ENCODE data around the gene PLA2G2D. TPM values are rescaled to one million over a fixed set of nuclear protein-coding genes. Genes with fewer than 3 reads are reported as not detected.

PLA2G2D gene
- total and polyA plus RNA-seq, 12 donors: not detected

DNA sequence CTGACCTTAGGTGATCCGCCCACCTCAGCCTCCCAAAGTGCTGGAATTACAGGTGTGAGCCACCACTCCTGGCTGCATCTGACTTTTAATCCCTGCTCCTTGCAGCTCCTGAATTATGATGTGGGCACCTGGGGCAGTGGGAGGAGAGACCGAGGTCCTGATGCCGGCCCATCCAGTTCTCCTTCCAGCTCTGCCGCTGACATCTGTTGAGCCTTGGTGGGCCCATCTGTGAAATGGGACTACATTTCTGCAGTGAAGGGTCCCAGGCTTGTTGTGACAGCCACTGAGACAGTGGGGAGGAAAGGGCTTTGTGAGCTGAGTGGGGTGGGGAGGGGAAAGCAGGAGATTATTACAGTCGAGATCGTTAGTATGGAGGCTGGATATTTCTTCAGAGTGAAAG is 31.6 kb upstream of the PLA2G2D start:
- Histone ChIP-seq H3K4me1 (replicated peaks in 1 of 2) (peaks cover 5 to 13% of the 10 kb centered on the region in 2 donors), H3K27ac (no peak overlapping the region), H3K36me3 (replicated peaks in 1 of 2) (no peaks in the 10 kb centered on the region), H3K4me3 (no peak overlapping the region), H3K9me3 (replicated peaks in 1 of 3) (no peaks in the 10 kb centered on the region), H3K27me3 (no peaks in the 10 kb centered on the region)
- WGBS, 4 donors: 81 to 91% (median 87%) methylated on average over 6 of the region's 6 CpGs
- peak in 1 of 7 donors; percentile 6 for DNase-seq
- TF ChIP-seq, protein P1, sequence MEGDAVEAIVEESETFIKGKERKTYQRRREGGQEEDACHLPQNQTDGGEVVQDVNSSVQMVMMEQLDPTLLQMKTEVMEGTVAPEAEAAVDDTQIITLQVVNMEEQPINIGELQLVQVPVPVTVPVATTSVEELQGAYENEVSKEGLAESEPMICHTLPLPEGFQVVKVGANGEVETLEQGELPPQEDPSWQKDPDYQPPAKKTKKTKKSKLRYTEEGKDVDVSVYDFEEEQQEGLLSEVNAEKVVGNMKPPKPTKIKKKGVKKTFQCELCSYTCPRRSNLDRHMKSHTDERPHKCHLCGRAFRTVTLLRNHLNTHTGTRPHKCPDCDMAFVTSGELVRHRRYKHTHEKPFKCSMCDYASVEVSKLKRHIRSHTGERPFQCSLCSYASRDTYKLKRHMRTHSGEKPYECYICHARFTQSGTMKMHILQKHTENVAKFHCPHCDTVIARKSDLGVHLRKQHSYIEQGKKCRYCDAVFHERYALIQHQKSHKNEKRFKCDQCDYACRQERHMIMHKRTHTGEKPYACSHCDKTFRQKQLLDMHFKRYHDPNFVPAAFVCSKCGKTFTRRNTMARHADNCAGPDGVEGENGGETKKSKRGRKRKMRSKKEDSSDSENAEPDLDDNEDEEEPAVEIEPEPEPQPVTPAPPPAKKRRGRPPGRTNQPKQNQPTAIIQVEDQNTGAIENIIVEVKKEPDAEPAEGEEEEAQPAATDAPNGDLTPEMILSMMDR (IDR thresholded peaks at IDR 0.05): no peak
- no peak for TF ChIP-seq POLR2A (IDR thresholded peaks at IDR 0.05)
- intact Hi-C loops (cut with DNase I): loop anchor here (5.0 kb wide), 2 partner anchors 49 to 229 kb away; partner anchors contain the start of gene PLA2G2E (in 1 of the 2)

DNA sequence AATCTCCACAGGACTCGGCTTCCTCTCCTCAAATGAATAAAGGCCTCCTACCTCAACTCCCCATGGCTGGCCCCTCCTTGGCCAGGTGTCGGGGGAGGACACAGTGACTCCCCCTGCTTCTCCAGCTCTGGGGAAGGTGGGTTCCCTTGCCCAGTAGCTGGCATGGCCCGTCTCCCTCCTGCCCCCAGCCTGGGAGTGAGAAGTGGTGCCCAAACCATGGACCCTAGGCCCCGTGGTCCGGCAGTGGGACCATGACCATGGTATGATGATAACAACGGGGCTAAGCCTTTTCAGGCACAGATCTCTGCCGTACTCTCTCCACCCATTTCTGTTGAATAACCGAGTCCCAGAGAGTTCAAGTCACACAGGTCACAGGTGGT is 31.0 kb upstream of the PLA2G2D start:
- WGBS, 4 donors: 80 to 92% (median 87%) methylated on average over 7 to 8 of the region's 8 CpGs
- no peaks in the 10 kb centered on the region for H3K27me3 ChIP-seq
- H3K4me3 ChIP-seq: no peak overlapping the region
- peak in 1 of 7 donors; percentile 4 for DNase-seq
- peaks cover 5 to 13% of the 10 kb centered on the region in 2 donors for H3K4me1 ChIP-seq (replicated peaks in 1 of 2)
- no peaks in the 10 kb centered on the region for H3K9me3 ChIP-seq (replicated peaks in 1 of 3)
- TF ChIP-seq POLR2A (IDR thresholded peaks at IDR 0.05): no peak
- TF ChIP-seq, protein P1 (IDR thresholded peaks at IDR 0.05): no peak
- H3K36me3 ChIP-seq (replicated peaks in 1 of 2): no peaks in the 10 kb centered on the region
- intact Hi-C loops (cut with DNase I): loop anchor here (5.0 kb wide), 2 partner anchors 48 to 228 kb away; partner anchors contain the start of gene PLA2G2E (in 1 of the 2)
- H3K27ac ChIP-seq: no peak overlapping the region

DNA sequence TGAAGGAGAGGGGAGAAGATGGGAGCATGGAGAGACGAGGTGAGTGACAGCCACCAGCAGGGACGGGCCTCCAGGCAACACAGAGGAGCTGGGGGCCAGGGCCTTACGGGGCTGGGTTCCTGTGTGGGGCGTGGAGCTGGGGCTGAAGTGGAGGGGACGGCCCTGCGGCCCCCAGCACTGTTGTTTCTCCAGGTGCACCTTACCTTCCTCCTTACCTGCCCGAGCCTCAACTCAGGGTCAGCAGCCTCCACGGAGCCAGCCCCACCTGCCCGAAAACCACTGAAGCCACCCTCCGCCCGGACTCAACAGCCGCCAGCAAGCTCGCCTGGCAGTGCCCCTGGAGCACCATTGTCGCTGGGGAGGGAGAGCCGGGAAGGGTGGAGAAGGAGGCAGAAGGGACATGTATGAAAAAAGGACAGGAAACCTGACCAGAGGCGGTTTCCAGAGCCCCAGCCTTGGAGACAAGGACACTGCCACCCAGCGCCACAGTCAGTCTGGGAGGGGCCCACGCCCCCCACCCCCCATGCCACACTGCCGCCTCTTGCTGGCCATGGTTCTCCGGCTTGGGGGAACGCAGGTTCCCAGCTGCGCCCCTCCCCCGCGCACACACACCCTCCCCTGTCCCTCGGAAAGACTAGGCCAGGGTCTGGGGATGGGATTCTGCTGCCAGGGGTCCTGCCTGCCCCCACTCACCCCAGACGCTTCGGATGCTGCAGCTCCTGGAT is 30.4 kb upstream of the PLA2G2D start:
- peak in 1 of 7 donors; percentile 6 for DNase-seq
- Histone ChIP-seq H3K9me3 (replicated peaks in 1 of 3) (no peaks in the 10 kb centered on the region), H3K4me1 (replicated peaks in 1 of 2) (peaks cover 5 to 13% of the 10 kb centered on the region in 2 donors), H3K27me3 (no peaks in the 10 kb centered on the region), H3K27ac (no peak overlapping the region), H3K4me3 (no peak overlapping the region), H3K36me3 (replicated peaks in 1 of 2) (no peaks in the 10 kb centered on the region)
- TF ChIP-seq POLR2A (IDR thresholded peaks at IDR 0.05): no peak
- TF ChIP-seq, protein P1 (IDR thresholded peaks at IDR 0.05): no peak
- 78 to 84% (median 80%) methylated on average over 17 to 27 of the region's 27 CpGs for WGBS, 4 donors
- intact Hi-C loops (cut with DNase I): loop anchor here (5.0 to 10.0 kb wide), 4 partner anchors 47 to 227 kb away; partner anchors contain the start of genes PLA2G2A (in 2 of the 2) and PLA2G2E (in 1 of the 2)

DNA sequence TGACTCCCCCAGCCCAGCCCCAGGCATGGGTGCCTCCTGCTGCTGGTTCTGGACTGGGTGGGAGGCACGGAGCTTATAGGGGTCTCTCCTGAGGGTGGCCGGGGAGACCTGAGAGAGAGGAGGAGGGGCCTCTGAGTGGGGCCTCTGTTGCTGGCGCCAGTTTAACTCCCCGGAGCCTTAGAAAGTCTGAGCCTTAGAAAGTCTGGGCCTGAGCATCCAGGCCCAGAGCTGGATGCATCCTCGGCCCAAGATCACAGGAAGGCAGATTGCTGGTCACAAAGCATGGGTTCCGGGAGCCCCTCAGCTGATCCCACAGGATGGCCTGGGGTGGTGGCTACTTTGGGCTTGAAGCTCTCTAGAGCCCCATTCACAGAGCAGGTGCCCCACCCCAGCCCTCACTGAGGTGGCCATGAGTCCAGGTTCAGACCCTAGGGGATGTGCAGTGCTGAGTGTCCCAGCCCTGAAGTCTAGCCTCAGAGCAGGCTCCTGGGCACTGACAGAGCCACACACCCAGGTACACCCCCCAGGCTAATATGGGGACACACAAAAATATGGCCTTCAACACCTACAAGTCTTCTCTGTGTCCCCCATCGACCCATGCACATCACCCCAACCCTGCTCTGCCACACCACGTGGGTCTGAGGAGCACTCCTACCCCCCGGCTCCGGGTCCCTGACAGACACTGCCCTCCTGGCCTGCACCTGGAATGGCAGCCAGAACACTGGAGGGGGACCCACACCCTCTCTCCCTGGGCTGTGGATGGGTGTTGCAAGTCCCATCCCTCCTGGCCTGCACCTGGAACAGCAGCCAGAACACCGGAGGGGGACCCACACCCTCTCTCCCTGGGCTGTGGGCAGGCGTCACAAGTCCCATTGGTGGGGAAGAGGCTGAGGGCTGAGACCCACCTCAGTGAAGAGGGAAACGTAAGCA is 29.5 kb upstream of the PLA2G2D start:
- Histone ChIP-seq H3K27ac (no peak overlapping the region), H3K9me3 (replicated peaks in 1 of 3) (no peaks in the 10 kb centered on the region), H3K4me3 (no peak overlapping the region), H3K4me1 (replicated peaks in 1 of 2) (peaks cover 5 to 13% of the 10 kb centered on the region in 2 donors), H3K36me3 (replicated peaks in 1 of 2) (no peaks in the 10 kb centered on the region), H3K27me3 (no peaks in the 10 kb centered on the region)
- peak in 1 of 7 donors; percentile 6 for DNase-seq
- WGBS, 4 donors: 82 to 93% (median 88%) methylated on average over 7 to 13 of the region's 13 CpGs
- no peak for TF ChIP-seq POLR2A (IDR thresholded peaks at IDR 0.05)
- TF ChIP-seq, protein P1 (IDR thresholded peaks at IDR 0.05): no peak
- intact Hi-C loops (cut with DNase I): loop anchor here (5.0 to 10.0 kb wide), 2 partner anchors 172 to 174 kb away; partner anchors contain the start of gene PLA2G2A (in 2 of the 2)
